IPS-20b (cell line): ENCODE data around the gene OGFOD2.
A peak's percentile ranks its signal among the peaks of the same experiment; 100 is the strongest.
"Not testable (repeated sequence)": the region's sequence is repeated elsewhere in the genome, so short reads cannot be mapped to it uniquely, and the experiment has no call there.

Experiments
- H3K27ac ChIP-seq: one replicate; pipeline ENCODE4 v1.5.1; 2013; ENCODE audit warnings: low read length
- H3K27me3 ChIP-seq: 2 replicates; pipeline ENCODE4 v1.6.1; 2013; ENCODE audit warnings: mild to moderate bottlenecking, low read length, inconsistent platforms; ENCODE audit not compliant: insufficient read depth
- H3K36me3 ChIP-seq: 2 replicates; pipeline ENCODE4 v1.6.1; 2013; ENCODE audit warnings: low read depth, mild to moderate bottlenecking, inconsistent platforms, low read length, moderate library complexity; ENCODE audit not compliant: insufficient read depth
- H3K4me1 ChIP-seq: 2 replicates; pipeline ENCODE4 v1.6.1; 2013; ENCODE audit warnings: mild to moderate bottlenecking, control low read depth, inconsistent platforms, low read length, moderate library complexity; ENCODE audit not compliant: insufficient read depth
- H3K4me3 ChIP-seq: 2 replicates; pipeline ENCODE4 v1.5.1; 2013; ENCODE audit warnings: mild to moderate bottlenecking, low read length, inconsistent platforms
- H3K9ac ChIP-seq: 2 replicates; pipeline ENCODE4 v1.6.1; 2013; ENCODE audit warnings: low read depth, mild to moderate bottlenecking, inconsistent platforms, low read length, moderate library complexity
- H3K9me3 ChIP-seq: 2 replicates; pipeline ENCODE4 v1.6.1; 2013; ENCODE audit warnings: mild to moderate bottlenecking, low read depth, low read length, inconsistent platforms; ENCODE audit not compliant: insufficient read depth

The OGFOD2 gene

GRCh38 chr12:122974892-122975789 lies at the start of gene OGFOD2:
OGFOD2 (plus strand) TSS chr12:122975244; CDS start chr12:122975252, 8 bp downstream.
- H3K9ac ChIP-seq: peak within 1 kb of the TSS; percentile 99
- no peaks in the 10 kb centered on the region; the same call in 1 of the 2 replicates for H3K27me3 ChIP-seq
- H3K36me3 ChIP-seq: peaks cover 9% of the 10 kb centered on the region; the same call in 1 of the 2 replicates
- H3K27ac ChIP-seq: peak within 1 kb of the TSS; percentile 91
- H3K4me1 ChIP-seq: no peaks in the 10 kb centered on the region
- peak within 1 kb of the TSS; percentile 97 for H3K4me3 ChIP-seq
- H3K9me3 ChIP-seq: no peaks in the 10 kb centered on the region

GRCh38 chr12:122927756-122928403 lies 47.2 kb upstream of the OGFOD2 start:
- no peaks in the 10 kb centered on the region for H3K36me3 ChIP-seq

GRCh38 chr12:122928404-122929147 lies 46.5 kb upstream of the OGFOD2 start:
- H3K4me3 ChIP-seq: no peak overlapping the region
- no peak overlapping the region for H3K27ac ChIP-seq
- H3K27me3 ChIP-seq: no peaks in the 10 kb centered on the region
- no peaks in the 10 kb centered on the region for H3K9me3 ChIP-seq
- H3K4me1 ChIP-seq: no peaks in the 10 kb centered on the region
- H3K9ac ChIP-seq: no peak overlapping the region
- no peaks in the 10 kb centered on the region for H3K36me3 ChIP-seq

More at GRCh38 chr12:122927756-122928403, 47.2 kb upstream of the OGFOD2 start:
- Histone ChIP-seq H3K27me3 (no peaks in the 10 kb centered on the region), H3K9ac (no peak overlapping the region), H3K4me1 (no peaks in the 10 kb centered on the region), H3K9me3 (no peaks in the 10 kb centered on the region), H3K27ac (no peak overlapping the region), H3K4me3 (no peak overlapping the region)

GRCh38 chr12:122929148-122929538 lies 45.9 kb upstream of the OGFOD2 start:
- Histone ChIP-seq H3K9me3 (no peaks in the 10 kb centered on the region), H3K4me3 (no peak overlapping the region), H3K4me1 (no peaks in the 10 kb centered on the region), H3K27ac (no peak overlapping the region), H3K27me3 (no peaks in the 10 kb centered on the region), H3K9ac (no peak overlapping the region), H3K36me3 (no peaks in the 10 kb centered on the region)

DNA sequence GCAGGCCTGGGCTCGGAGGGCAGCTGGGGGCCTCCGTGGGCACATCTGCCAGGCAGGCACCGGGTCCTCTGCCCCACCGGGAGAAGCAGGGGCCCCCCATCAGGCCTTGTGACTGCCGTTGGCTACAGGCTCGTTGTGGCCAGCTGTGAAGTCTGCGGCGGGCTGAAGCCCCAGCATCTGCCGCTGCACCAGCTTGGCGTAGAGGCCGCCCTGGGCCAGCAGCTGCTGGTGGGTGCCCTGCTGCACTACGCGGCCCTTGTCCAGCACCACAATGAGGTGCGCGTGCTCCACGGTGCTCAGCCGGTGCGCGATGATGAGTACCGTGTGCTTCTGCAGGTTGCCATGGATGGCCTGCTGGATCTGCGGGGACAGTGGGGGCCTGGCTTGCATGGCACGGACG lies 45.2 kb upstream of the OGFOD2 start:
- H3K4me1 ChIP-seq: no peaks in the 10 kb centered on the region
- H3K9ac ChIP-seq: no peak overlapping the region
- no peaks in the 10 kb centered on the region for H3K27me3 ChIP-seq
- H3K36me3 ChIP-seq: no peaks in the 10 kb centered on the region
- H3K4me3 ChIP-seq: no peak overlapping the region
- no peaks in the 10 kb centered on the region for H3K9me3 ChIP-seq
- H3K27ac ChIP-seq: no peak overlapping the region

GRCh38 chr12:122932207-122932606 lies 42.8 kb upstream of the OGFOD2 start:
- no peak overlapping the region for H3K9ac ChIP-seq
- H3K9me3 ChIP-seq: no peaks in the 10 kb centered on the region
- H3K4me1 ChIP-seq: no peaks in the 10 kb centered on the region
- H3K36me3 ChIP-seq: no peaks in the 10 kb centered on the region
- no peak overlapping the region for H3K4me3 ChIP-seq
- H3K27me3 ChIP-seq: no peaks in the 10 kb centered on the region
- H3K27ac ChIP-seq: no peak overlapping the region

GRCh38 chr12:122934722-122935121 lies 40.3 kb upstream of the OGFOD2 start:
- Histone ChIP-seq H3K4me3 (no peak overlapping the region), H3K9ac (no peak overlapping the region), H3K36me3 (no peaks in the 10 kb centered on the region), H3K9me3 (no peaks in the 10 kb centered on the region), H3K27me3 (no peaks in the 10 kb centered on the region), H3K27ac (no peak overlapping the region), H3K4me1 (no peaks in the 10 kb centered on the region)

DNA sequence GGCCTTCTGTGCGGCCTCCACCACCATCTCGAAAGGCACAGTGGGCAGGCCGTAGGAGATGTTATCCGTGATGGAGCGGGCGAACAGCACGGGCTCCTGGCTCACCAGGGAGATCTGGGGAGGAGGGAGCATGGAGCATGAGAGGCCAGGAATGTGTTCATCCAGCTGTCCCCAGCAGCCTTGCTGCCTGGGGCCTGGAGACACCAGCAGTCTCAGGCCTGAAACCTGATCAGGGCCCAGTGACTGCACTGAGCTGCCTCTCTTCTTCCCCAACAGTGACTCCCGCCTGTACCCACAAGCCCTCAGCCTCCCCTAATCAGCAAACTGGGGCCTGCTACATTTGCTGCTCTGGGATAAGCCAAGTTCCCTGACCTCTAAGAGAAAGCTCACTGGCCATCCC lies 39.7 kb upstream of the OGFOD2 start:
- H3K9me3 ChIP-seq: no peaks in the 10 kb centered on the region
- H3K27me3 ChIP-seq: no peaks in the 10 kb centered on the region
- no peak overlapping the region for H3K27ac ChIP-seq
- H3K36me3 ChIP-seq: no peaks in the 10 kb centered on the region
- no peak overlapping the region for H3K9ac ChIP-seq
- H3K4me1 ChIP-seq: no peaks in the 10 kb centered on the region
- H3K4me3 ChIP-seq: no peak overlapping the region

- H3K9me3 ChIP-seq: no peaks in the 10 kb centered on the region
- H3K27me3 ChIP-seq: no peaks in the 10 kb centered on the region
- H3K4me1 ChIP-seq: no peaks in the 10 kb centered on the region
- H3K4me3 ChIP-seq: no peak overlapping the region
- no peaks in the 10 kb centered on the region for H3K36me3 ChIP-seq
- H3K9ac ChIP-seq: no peak overlapping the region
- no peak overlapping the region for H3K27ac ChIP-seq
Measured at GRCh38 chr12:122937622-122938091, 37.4 kb upstream of the OGFOD2 start.

DNA sequence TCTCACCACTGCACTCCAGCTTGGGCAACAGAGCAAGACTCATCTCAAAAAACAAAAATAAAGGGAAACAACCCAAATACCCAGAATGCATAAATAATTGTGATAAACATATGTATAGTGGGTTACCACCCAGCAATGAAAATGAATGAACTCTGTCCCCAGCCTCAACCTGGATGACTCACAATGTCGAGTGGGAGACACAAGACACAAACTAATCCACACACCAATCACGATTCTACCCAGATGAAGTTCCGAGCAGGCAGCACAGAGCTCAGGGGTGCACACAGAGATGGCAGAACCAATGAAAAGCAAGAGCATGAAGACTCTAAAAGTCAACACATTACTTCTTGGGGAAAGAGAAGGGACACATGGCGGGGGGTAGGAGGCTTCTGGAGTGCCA lies 35.9 kb upstream of the OGFOD2 start:
- H3K4me1 ChIP-seq: no peaks in the 10 kb centered on the region

DNA sequence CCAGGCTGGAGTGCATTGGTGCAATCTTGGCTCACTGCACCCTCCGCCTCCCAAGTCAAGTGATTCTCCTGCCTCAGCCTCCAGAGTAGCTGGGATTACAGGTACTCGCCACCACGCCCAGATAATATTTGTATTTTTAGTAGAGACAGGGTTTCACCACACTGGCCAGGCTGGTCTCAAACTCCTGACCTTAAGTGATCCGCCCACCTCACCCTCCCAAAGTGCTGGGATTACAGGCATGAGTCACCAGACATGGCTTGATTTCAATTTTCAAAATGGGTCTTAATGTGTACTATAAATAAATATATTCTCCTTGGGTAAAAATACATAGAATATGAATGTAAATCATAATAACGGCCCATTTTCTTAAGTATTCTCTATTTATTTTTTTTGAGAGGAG lies 33.7 kb upstream of the OGFOD2 start:
- H3K9me3 ChIP-seq, H3K4me1 ChIP-seq, H3K4me3 ChIP-seq, H3K9ac ChIP-seq, H3K27ac ChIP-seq, H3K27me3 ChIP-seq, H3K36me3 ChIP-seq: not testable (repeated sequence)

More for the DNA sequence above, 35.9 kb upstream of the OGFOD2 start:
- no peak overlapping the region for H3K27ac ChIP-seq
- no peaks in the 10 kb centered on the region for H3K36me3 ChIP-seq
- no peaks in the 10 kb centered on the region for H3K9me3 ChIP-seq
- H3K27me3 ChIP-seq: no peaks in the 10 kb centered on the region
- no peak overlapping the region for H3K9ac ChIP-seq
- H3K4me3 ChIP-seq: no peak overlapping the region
